GM21447 (cell line): ENCODE measurements around the gene MBD5.

Experiments
- ATAC-seq: cut with Tn5 transposase; IDR thresholded peaks from one replicate; pipeline ENCODE4 v1.9.1; 2021; ENCODE audit not compliant: unreplicated experiment

The MBD5 gene

GRCh38 chr2:148455791-148456190 is 434.9 kb downstream of the MBD5 start:
- no peak for ATAC-seq

DNA sequence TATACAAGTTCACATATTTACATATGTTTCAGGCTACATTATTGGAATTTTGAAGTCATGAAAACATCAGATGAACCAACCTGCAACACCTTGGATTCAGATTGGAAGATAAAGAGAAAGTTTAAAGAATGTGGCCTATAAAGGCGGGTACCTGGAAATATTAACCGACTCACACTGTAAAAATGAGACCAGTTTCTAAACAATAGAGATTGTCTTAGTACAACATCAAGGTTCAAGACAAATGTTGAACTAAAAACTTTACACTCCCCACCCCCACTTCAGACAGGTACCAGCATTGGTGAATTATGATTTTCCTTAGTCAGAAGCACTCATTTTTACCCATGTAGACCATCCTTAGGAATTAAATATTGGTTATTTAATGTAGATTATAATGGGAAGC is 437.3 kb downstream of the MBD5 start:
- ATAC-seq, result no peak

DNA sequence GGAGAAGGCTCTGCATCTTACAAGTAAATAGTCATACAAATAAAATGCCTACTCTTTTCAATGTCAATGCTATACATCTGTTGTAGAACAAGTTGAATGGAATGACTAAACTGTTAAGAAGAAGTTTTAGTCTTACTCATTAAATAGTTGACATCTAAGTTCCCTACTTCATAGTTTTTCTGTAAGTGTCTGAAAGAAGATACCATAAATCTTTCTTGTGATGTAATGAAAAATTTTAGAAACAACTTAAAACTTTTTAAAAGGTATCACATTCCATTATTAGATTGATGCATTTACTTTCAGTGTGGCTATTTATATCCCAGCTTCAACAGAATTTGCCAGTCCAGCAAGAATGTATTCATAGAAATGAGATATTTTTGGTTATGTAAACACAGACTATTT is 438.5 kb downstream of the MBD5 start:
- ATAC-seq, result no peak

GRCh38 chr2:148461876-148462275 is 441.0 kb downstream of the MBD5 start:
- no peak for ATAC-seq

- ATAC-seq, result no peak
Measured at GRCh38 chr2:148475626-148476025, 454.7 kb downstream of the MBD5 start.

- ATAC-seq, result no peak
Measured at GRCh38 chr2:148479398-148479797, 458.5 kb downstream of the MBD5 start.

GRCh38 chr2:148483665-148484064 is 462.8 kb downstream of the MBD5 start:
- no peak for ATAC-seq

DNA sequence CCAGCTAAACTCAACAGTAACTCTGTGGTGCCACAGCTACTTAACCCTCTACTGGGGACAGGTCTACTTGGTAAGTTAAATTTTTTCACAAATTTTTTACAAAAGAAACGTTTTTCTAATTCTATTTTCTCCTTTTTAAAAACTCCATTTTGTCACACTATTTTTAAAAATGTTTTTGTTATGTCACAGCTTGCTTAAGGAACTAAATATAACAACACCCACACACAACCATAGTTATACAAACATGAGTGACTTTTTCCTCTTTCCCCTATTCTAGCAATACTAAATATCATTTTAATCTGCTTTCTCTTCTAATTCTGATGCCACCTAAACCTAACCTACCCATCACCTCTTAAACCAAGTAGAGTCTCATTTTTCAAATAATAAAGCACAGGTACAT is 463.2 kb downstream of the MBD5 start:
- ATAC-seq, result no peak

GRCh38 chr2:148486655-148487054 is 465.8 kb downstream of the MBD5 start:
- no peak for ATAC-seq

DNA sequence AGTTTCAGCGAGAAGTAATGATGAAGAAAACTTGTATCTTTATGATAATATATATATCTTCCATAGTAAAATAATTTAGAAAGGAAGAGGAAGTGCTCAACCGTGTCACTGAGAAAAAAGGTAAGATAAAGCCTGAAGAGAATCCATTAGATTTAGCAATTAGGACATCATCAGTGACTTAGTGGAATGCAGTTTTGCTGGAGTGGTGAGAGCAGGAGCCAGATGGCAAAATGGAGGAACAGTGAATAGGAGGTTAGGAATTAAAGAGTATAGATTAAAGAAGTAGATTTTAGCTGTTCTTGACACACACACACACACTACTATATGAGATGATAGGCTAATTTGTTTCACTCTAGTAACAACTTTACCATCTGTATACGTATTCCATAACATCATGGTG is 466.5 kb downstream of the MBD5 start:
- ATAC-seq, result no peak

GRCh38 chr2:148490840-148491439 is 470.0 kb downstream of the MBD5 start:
- ATAC-seq, result no peak

DNA sequence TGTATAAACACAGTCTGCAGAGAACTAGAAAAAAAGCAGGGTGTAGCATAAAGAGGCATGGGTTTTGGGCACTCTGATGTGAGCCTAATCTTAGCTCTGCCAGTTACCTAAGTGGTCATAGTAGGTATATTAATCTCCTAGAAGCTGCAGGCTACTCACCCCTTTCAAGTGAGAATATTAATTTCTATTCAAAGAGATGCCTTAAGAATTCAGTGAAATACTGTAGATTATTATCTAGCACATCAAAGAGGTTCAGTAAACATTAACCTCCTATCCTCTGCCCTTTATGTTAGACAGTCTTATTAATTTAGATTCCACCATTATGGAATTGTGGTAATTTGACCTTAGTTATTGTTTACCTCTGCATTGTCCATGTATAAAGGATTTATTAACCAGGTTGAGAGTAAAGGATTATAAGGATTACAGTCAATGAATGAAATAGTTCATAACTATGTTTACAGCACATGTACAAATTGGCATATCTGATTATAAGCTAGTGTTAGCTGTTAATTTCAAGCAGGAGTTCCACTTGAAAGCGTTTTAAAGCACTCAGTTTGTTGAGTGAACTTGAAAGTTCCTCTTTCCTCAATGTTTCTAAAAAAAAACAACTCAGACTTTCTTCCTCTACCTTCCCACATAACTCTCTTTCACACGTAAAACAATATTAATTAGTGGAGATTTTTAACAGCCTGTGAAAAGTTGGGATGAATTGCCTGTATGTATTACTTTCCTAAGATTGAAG is 473.1 kb downstream of the MBD5 start:
- ATAC-seq, result no peak

GRCh38 chr2:148495586-148495985 is 474.7 kb downstream of the MBD5 start:
- no peak for ATAC-seq

DNA sequence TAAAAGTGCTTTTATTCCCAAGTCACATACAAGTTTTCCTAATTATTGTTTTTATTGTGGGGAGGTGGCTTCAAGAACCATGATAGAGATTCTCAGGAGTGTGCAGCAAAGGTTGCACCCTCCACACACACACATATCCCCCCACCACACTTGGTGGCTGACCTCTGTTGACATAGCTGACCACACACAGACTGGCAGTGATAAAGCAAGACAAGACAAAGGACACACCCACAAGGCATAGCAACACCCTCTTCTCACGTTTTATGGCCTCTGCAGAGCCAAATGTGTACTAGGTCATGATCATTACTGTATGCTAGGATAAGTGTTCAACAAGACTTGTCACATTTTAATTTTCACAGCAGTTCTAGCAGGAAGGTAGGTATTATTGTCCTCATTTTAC is 480.7 kb downstream of the MBD5 start:
- no peak for ATAC-seq

DNA sequence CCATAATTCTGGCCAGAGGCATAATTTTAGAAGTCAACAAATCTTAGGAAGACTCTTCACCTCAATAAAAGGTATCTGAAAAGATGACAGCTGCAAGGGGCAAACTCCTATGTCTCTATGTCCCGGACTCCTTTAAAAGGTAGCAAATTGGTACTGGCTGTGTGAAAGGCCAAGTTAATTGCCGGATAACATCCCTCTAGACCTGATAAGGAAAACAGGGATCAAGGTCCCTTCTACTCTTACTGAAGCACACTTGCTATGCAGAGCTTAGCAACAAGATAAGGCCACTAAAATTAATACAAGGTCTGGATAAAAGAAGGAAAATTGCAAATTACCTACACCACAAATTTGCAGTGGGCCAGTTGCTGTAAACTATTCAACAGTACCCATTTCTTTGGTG is 482.6 kb downstream of the MBD5 start:
- ATAC-seq, result no peak

GRCh38 chr2:148507970-148508369 is 487.1 kb downstream of the MBD5 start:
- no peak for ATAC-seq

DNA sequence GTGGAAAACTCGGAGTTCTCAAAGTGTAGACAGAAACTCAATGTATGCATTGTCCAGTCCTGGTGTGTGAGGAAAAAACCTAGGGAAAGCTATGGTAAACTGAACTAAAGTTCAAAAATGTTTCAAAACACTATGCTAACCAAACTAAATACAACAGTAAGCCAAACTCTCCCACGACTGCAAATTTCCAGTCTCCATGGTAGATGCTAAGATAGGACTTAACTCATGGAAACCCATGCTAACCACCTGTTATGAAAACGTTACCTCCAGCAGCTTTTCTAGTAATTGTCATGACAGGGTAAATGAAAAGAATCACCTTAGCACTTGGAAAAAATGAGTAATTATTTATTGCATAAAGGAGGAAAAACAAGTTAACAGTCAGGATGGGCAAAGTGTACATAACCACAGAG is 488.0 kb downstream of the MBD5 start:
- peak; percentile 6 for ATAC-seq

GRCh38 chr2:148509288-148509902 is 488.5 kb downstream of the MBD5 start:
- ATAC-seq, result peak; percentile 100

GRCh38 chr2:148511883-148512282 is 491.0 kb downstream of the MBD5 start:
- no peak for ATAC-seq

GRCh38 chr2:148512501-148512900 is 491.6 kb downstream of the MBD5 start:
- ATAC-seq, result no peak

- ATAC-seq, result no peak
Measured at GRCh38 chr2:148513427-148513826, 492.5 kb downstream of the MBD5 start.

DNA sequence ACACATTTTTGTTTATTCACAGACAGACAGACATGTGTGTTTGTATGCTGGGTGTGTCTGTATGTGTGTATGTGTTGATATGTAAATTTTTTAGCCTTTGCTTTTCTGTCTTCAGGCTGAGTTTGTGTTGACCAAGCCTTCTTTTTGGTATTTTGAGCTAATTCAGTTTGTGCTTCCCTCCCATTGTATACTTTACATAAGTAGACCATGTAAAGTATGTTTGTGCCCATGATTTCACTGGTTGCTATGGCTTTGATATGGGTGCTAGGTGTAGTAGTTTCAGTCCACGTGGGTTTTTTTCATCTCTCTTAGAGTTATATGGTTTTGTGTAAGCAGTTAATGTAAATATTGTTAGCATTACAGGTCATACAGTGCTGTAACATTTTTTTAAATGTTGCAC is 494.2 kb downstream of the MBD5 start:
- ATAC-seq, result no peak
